GM18519 (cell line): ENCODE measurements around the gene SH3BP5.

ENCODE experiments used
- ATAC-seq: cut with Tn5 transposase; IDR thresholded peaks from one replicate; pipeline ENCODE4 v1.9.1; 2021; ENCODE audit warnings: mild to moderate bottlenecking, moderate library complexity; ENCODE audit not compliant: unreplicated experiment, low FRiP score

SH3BP5 gene

DNA sequence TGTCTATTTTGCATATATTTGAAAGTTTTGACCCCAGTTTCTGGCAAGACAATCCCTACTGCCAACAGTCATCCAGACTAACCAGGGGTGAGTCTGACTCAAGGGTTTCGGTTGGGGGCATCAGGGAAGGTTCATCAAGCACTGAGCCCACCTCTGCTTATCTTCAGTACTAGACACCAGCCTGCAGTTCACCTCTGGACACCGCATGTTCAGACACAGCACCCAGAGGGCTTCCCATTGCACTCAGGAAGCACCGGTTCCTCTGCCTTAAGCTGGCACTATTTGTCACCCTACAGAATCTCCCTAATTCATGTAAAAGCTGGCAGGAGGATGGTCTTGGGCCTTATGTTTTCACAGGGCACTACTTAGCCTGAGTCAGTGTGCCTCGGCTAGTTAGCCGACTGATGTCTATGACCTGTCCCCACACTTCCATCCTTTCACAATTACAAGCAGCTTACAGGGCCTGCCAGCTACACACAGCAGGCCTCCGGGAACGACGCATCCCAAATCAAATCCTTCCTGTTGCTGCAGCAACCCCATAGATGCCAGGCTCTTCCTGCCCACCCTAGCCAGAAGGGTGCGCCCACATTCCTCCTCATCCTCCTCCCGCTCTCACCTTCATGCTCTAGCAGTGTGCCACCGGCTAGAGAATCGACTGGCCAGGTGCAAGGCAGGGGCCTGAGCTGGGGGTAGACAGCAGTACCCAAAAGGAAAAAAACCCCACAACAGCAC lies 52.5 kb downstream of the SH3BP5 start:
- ATAC-seq, result no peak

DNA sequence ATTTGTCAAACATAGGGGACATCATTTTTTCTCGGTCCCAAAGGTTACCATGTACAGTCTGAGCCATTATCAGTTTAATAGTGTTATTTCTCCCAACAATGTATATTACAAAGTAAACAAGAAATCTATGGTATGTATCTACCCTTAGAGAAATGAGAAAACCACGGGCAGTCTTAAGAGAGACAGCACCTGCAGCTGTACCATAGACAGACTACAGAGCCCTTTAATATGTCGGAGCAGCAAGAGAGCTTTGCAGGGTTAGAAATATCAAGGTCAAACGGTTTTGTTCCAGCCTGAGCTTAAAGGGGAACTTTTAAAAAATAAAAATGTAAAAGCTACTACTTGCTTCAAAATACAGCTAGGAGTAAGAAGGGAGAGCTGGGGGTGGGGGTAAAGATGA lies 53.2 kb downstream of the SH3BP5 start:
- no peak for ATAC-seq

GRCh38 chr3:15277861-15278500 lies 54.4 kb downstream of the SH3BP5 start:
- no peak for ATAC-seq

DNA sequence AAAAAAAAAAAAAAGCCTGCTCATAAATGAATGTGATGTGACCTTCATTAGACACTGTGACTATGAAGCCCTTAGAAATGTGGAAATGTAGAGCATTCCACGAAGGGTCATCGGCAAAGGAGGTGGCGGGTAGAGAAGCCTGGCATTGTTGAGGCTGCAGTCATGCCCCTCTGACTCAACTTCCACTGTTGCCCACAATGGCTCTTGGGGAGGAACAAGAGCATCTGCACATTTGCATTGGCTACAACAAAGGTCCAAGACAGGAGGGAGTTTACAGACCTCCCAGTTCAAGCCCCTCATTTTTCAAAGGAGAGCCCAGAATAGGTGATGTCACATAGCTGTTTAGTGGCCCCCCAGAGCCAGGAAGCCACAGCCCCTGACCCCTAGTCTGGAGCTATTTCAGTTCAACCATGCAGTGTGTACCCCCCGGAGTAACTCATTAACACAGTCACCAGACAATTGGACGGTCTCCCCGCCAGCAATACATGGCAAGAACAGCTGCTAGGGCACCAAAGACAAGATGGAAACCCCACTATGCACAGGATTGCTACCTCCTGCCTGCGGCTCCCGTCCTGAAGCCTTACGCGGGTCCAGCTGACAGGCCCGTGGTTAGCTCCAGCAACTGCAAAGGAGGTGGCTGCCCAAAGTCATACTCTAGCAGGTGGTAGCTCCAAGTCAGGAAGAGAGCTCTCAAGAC lies 56.2 kb downstream of the SH3BP5 start:
- ATAC-seq, result no peak

GRCh38 chr3:15273227-15273626 lies 59.2 kb downstream of the SH3BP5 start:
- no peak for ATAC-seq

GRCh38 chr3:15272426-15273196 lies 59.8 kb downstream of the SH3BP5 start:
- no peak for ATAC-seq

GRCh38 chr3:15271785-15272381 lies 60.5 kb downstream of the SH3BP5 start:
- peak; percentile 55 for ATAC-seq

DNA sequence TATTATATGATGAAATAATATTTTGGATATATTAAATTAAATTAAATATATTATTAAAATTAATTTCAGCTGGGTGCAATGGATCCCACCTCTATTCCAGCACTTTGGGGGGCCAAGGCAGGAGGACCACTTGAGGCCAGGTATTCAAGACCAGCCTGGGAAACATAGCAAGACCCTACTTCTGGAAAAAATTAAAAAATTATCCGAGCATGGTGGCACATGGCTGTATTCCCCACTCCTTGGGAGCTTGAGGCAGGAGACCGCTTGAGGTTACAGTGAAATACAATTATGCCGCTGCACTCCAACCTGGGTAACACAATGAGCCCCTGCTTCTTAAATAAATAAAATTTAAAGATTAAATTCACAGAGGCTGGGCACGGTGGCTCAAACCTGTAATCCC lies 61.4 kb downstream of the SH3BP5 start:
- ATAC-seq, result no peak

DNA sequence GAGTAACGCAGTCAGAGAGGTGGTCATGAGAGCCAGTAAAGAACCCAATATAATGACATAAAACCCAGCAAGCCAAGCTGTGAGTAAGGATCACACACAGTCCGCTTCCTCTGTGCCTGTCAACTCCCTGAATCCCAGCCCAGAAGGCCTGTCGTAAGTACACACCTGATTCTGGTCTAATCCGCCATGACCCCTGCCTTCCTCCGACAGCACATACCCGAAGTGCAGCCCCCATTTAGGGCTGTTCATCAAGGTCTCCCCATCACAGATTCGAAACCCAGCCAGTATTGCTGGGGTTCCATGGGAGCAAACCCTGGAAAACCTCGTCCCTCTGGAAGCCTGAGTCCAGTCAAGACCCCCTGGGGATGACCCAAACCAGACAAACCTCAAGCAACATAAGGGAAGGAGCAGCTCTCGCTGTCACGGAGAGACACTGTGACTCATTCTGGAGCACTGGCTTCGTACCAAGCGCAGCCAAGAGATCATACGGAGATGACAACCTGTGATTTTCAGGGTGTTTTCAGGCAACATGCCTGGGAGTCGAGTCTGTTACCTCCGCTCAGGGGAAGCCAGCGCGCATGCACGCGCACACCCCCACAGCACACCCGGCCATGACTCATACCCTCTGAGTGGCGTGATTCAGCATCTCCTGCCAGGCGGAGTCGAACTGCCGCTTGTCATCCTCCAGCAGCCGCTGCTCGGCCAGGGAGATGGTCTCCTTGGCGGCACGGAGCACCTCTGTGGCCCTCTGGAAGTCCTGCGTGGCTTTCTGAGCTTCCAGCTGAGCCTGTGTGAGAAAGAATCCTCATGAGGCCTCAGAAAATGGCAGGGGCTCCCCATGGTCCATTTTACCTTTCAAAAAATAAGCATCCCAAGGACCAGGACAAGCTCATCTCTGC lies 63.0 kb downstream of the SH3BP5 start:
- ATAC-seq, result no peak

DNA sequence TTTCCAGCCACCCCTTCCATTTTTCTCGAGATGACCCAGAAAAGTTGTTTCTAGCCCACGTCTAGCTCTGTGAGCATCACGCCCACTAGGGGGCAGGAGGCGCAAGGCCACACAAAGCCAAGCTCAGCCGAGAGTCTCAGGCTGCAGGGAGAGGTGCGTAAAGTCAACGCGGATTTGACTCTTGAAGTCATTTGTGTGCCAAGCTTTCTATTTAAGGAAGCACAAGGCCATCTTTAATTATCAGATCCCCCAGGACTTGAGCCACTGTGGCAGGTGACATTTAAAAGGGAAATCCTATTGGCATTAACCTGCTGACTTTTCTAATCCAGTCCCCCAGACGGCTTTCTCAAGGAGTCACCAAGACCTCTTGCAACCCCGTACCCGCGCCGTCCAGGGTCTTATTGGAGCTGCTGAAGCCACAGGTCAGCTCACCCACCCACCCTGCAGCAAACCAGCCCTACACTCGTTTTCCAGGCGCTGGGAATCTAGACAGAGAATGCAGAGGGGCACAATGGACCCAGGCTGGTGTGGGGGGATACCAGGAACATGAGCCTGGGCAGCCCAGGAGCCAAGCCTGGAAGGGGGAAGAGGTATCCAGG lies 64.3 kb downstream of the SH3BP5 start:
- no peak for ATAC-seq

GRCh38 chr3:15267502-15267901 lies 64.9 kb downstream of the SH3BP5 start:
- no peak for ATAC-seq

DNA sequence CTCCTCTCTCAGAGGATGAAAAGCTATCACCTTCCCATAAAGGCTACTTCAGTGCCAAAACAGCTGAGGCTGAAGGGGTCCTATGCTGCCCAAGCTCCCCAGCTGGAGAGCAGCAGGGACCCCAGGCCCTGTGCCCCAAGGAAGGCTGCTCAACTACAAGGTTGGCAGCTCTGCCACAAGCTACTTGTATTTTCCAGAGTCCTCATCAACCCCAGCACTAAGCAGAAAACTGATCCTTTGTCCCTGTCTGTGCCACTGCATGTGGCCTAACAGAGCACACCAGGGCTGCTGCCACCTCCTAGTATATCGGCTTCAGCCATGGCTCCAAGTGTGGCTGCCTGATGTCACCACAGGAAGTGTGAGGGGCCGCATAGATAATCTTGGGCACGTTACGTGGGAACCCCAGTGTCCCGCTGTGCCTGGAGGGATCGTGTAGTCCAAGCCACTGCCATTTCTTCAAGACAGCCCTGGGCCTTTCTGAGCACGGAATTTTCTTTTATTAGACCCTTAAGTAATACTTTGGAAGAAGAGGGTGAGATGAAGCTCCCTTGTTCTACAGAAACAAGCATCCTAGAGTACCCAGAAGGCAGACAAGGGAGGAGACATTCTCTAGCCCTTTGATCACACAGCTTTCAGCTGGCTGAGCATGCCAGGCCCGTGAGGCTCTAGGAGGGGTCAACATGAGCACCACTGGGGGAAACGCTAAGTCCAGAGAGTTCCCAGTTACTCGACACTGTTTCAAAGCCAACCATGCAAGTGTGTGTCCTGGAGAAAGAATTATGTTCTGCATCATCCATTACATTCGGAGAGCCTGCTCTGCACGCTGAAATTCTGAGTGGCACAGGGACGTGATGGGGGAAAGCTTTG lies 65.6 kb downstream of the SH3BP5 start:
- no peak for ATAC-seq

GRCh38 chr3:15265655-15266509 lies 66.5 kb downstream of the SH3BP5 start:
- ATAC-seq, result no peak

DNA sequence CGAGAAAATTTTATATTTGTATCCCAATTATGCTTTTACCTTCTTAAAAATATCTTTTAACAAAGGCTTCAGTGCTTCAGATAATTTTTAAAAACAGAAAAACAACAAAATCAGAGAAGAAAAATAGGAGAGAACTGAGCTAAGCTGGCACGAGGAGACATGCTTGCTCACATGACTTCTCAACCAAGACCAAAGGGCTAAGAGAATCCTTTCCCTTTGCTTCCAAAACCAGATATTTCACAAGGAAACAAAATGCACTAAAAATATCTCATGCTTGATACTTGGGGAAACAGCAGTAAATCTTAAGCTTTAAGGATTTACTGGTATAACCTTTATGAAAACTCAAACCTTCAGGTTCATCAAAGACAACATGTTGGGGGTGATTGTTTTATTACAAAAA lies 67.9 kb downstream of the SH3BP5 start:
- ATAC-seq, result no peak

- no peak for ATAC-seq
Observed at GRCh38 chr3:15263926-15264325, 68.5 kb downstream of the SH3BP5 start.

DNA sequence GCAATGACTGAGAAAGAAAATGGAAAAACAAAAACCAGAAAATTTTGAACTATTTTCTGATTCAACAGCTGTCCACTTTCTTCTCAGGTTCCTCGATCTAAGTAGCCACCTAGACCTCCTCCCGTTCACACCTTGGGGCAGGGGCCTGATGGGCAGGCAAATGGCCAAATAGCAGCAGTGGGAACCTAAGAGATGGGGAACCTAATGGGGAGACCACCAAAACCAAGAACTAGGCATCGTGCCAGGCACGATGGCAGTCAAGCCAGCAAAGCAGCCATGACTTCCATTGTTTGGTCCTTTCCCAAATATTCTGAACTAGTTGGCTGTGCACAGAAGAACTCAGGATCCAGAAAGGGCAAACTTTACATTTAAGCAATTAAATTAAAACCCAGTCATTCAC lies 69.3 kb downstream of the SH3BP5 start:
- ATAC-seq, result no peak

DNA sequence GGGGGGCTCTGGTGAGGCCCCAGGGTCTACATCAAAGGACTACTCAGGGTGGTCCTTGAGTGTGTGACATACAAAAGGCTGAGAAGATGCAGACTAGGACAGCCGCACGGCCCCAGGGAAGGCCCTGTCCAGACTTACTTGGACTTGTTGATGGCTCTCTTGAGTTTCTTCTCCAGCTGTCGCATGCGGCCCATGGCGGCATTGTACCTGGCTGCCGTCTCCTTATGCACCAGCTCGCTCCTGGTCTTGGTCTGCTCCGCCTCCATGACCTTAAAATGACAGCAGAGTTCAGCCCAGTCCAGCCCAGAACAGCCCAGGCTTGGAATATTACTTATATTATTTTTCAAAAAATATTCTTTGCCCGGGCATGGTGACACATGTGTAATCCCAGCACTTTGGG lies 70.4 kb downstream of the SH3BP5 start:
- no peak for ATAC-seq
